GM21737 (cell line): ENCODE data around the gene CACNA2D2.

ENCODE experiments used
- ATAC-seq: cut with Tn5 transposase; IDR thresholded peaks from one replicate; pipeline ENCODE4 v1.9.1; 2021; ENCODE audit warnings: mild to moderate bottlenecking, moderate library complexity; ENCODE audit not compliant: unreplicated experiment

Gene CACNA2D2

DNA sequence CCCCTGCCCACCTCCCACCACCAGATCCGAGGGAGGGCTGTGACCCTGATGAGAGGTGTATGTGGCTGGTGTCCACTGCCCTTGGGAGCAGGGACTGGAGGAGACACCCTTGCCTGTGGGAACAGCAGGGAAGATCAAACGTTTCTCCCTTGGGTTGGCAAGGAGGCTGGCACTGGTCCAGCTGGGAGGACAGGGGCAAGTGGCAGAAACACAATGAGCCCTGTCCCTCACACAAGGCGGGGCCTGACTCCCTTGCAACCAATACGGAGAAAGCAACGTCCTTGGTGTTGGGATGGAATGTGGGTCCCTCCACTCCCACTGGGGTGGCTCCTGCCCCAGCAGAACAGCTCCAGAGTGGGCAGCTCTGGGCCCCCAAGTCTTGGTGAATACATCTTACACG lies 186.1 kb downstream of the CACNA2D2 start:
- no peak for ATAC-seq

DNA sequence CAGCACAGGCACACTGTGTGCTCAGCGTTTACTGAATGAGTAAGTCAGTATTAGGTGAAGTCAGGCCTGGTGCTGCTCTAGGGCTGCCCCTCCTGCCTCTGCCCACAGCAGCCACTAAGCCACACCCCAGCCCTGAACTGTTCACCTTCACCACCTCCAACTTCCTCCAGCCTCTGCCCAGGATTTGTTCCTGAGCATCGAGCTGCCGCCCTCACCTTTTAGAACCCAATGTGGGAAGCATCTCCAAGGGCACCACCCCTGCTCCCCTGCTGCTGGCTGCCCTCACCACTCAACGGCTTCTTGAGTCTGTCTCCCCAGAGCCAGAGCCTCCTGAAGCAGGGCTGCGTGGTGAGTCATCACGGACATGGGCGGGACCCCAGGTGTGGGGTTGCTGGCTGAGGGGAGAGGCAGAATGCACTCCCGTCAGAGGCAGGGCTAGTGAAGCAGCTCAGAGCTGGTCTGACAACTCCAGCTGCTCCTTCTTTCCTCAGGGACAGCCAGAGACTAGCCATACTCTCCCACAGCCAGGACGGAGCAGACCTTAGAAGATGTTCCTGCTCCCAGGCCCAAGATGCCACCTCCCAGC lies 186.7 kb downstream of the CACNA2D2 start:
- ATAC-seq, result no peak

DNA sequence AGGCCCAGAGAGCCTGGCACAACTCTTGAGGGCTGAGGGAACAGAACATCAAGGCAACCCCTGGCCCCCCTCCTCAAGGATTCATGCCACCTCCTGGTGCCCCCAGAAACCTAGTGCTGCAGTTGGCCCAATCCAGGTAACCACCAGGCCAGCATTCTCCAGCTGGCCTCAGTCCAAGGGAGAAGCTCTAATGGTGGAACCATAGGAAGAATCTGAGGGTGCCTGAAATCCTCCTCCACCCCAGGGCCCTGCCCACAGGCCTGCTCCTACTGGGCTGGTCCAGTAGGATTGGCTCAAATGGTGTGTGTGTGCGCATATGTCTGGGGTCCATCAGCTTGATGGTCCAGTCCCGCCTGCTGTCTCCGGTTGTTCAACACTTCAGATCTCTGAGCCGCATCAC lies 188.6 kb downstream of the CACNA2D2 start:
- ATAC-seq, result no peak

GRCh38 chr3:50314342-50314741 lies 189.1 kb downstream of the CACNA2D2 start:
- ATAC-seq, result no peak
